Astrocyte (in vitro differentiated cells and primary cell): Measurements from ENCODE around the gene RIMS4. TPM values are rescaled to one million over a fixed set of nuclear protein-coding genes. Genes with fewer than 3 reads are reported as not detected.

ENCODE experiments used
- DNase-seq: peaks from one replicate; pipeline ENCODE4 v3.0.0-alpha.2; 2010; ENCODE audit warnings: low read depth
- FAIRE-seq: peaks from 2 replicates; lab custom pipeline; 2011; peaks lifted over from hg19 to GRCh38; lab: Jason Lieb, UNC
- H2AFZ ChIP-seq: 2 replicates; pipeline ENCODE4 v1.6.0; 2012; ENCODE audit warnings: low read depth, low read length, inconsistent platforms
- H3K27ac ChIP-seq: 2 replicates; pipeline ENCODE4 v1.5.1; 2011; ENCODE audit warnings: low read depth, low read length, inconsistent platforms
- H3K27me3 ChIP-seq: 2 replicates; pipeline ENCODE4 v1.6.0; 2011; ENCODE audit warnings: low read length, inconsistent platforms; ENCODE audit not compliant: insufficient read depth
- H3K36me3 ChIP-seq: 2 replicates; pipeline ENCODE4 v1.5.1; 2011; ENCODE audit warnings: low read length, inconsistent platforms; ENCODE audit not compliant: insufficient read depth
- H3K4me1 ChIP-seq: 2 replicates; pipeline ENCODE4 v1.5.1; 2011; ENCODE audit warnings: low read length, inconsistent platforms; ENCODE audit not compliant: insufficient read depth
- H3K4me2 ChIP-seq: 2 replicates; pipeline ENCODE4 v1.6.0; 2012; ENCODE audit warnings: low read length, inconsistent platforms
- H3K4me3 ChIP-seq: 2 replicates; pipeline ENCODE4 v1.5.1; 2011; ENCODE audit warnings: low read depth, mild to moderate bottlenecking, low read length, inconsistent platforms; ENCODE audit not compliant: insufficient read depth
- H3K79me2 ChIP-seq: 2 replicates; pipeline ENCODE4 v1.6.0; 2012; ENCODE audit warnings: mild to moderate bottlenecking, low read length, inconsistent platforms; ENCODE audit not compliant: insufficient read depth
- H3K9ac ChIP-seq: 2 replicates; pipeline ENCODE4 v1.6.0; 2012; ENCODE audit warnings: mild to moderate bottlenecking, low read length, inconsistent platforms
- H3K9me3 ChIP-seq: 2 replicates; pipeline ENCODE4 v1.5.1; 2012; ENCODE audit warnings: low read depth, mild to moderate bottlenecking, low read length, inconsistent platforms; ENCODE audit not compliant: insufficient read depth
- H4K20me1 ChIP-seq: 2 replicates; pipeline ENCODE4 v1.6.0; 2012; ENCODE audit warnings: low read length, inconsistent platforms; ENCODE audit not compliant: insufficient read depth
- H3K27ac Mint-ChIP-seq: one replicate; pipeline ENCODE4 v1.8.0; 2021; ENCODE audit warnings: mild to moderate bottlenecking, mixed read lengths; ENCODE audit not compliant: unreplicated experiment
- H3K27me3 Mint-ChIP-seq: one replicate; pipeline ENCODE4 v1.8.0; 2021; ENCODE audit warnings: low read depth, mixed read lengths; ENCODE audit not compliant: unreplicated experiment
- H3K36me3 Mint-ChIP-seq: one replicate; pipeline ENCODE4 v1.8.0; 2021; ENCODE audit warnings: low read depth, mixed read lengths; ENCODE audit not compliant: unreplicated experiment
- H3K4me1 Mint-ChIP-seq: one replicate; pipeline ENCODE4 v1.8.0; 2021; ENCODE audit warnings: low read depth, mixed read lengths; ENCODE audit not compliant: unreplicated experiment
- H3K4me3 Mint-ChIP-seq: one replicate; pipeline ENCODE4 v1.8.0; 2021; ENCODE audit warnings: mild to moderate bottlenecking, moderate library complexity, mixed read lengths; ENCODE audit not compliant: unreplicated experiment
- H3K9me3 Mint-ChIP-seq: one replicate; pipeline ENCODE4 v1.8.0; 2021; ENCODE audit warnings: mild to moderate bottlenecking, mixed read lengths; ENCODE audit not compliant: unreplicated experiment
- EZH2 ChIP-seq: IDR thresholded peaks from 2 replicates; pipeline ENCODE4 v1.6.1; 2012; ENCODE audit warnings: mild to moderate bottlenecking, low read length, inconsistent platforms; ENCODE audit not compliant: insufficient read depth
- total RNA-seq: library from RNA; stranded (reverse); gene quantifications from 2 replicates; pipeline ENCODE4 v1.2.1, GENCODE V29; 2021
- TF ChIP-seq, protein P1 (sequence below): IDR thresholded peaks from 2 replicates; pipeline ENCODE4 v1.5.1; 2011; ENCODE audit warnings: low read depth, mild to moderate bottlenecking, inconsistent platforms, low read length, moderate library complexity; ENCODE audit not compliant: insufficient read depth

The RIMS4 gene
- total RNA-seq, 1 donor from 2014 or later: 0.48 TPM

DNA sequence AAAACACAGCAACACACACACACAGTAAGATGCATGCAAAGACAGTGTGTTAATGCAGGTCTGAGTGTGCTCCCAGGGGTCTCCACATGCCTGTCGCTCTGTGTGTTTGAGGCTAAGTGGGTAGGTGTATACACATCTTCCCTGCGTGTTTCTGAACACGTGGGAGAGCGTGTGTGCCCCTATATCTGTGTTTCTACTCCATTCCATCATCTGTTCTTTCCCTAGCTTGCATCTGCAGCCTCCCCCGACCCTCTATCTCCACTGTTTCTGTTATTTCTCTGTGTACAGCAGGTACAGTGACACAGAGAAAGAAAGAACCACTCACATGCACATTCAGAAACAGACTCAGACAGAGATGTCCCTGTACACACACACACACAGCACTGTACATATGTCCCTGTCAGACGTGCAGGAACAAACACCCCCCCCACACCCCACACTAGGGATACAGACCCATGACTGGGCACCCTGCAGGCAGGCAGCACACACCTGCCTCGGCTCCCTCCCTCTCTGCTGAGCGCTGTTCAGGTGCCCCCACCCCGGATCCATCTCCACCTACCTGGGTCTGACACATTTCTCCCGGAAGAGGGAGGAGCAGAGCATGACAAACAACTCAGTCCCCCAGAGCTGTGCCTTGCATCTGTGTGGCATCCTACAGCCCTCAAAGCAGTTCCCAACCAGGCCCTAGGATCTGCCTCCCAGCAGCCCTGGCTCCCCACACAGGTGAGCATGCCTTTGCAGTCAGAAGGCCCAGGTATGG is 37.1 kb downstream of the RIMS4 start:
- no peak overlapping the region for H3K9ac ChIP-seq
- no peak overlapping the region for H2AFZ ChIP-seq
- H3K9me3 Mint-ChIP-seq: no peaks in the 10 kb centered on the region
- H3K4me2 ChIP-seq: no peak overlapping the region
- no peak overlapping the region for H3K4me3 ChIP-seq
- peaks cover 11% of the 10 kb centered on the region for H3K27me3 ChIP-seq
- TF ChIP-seq, protein P1, sequence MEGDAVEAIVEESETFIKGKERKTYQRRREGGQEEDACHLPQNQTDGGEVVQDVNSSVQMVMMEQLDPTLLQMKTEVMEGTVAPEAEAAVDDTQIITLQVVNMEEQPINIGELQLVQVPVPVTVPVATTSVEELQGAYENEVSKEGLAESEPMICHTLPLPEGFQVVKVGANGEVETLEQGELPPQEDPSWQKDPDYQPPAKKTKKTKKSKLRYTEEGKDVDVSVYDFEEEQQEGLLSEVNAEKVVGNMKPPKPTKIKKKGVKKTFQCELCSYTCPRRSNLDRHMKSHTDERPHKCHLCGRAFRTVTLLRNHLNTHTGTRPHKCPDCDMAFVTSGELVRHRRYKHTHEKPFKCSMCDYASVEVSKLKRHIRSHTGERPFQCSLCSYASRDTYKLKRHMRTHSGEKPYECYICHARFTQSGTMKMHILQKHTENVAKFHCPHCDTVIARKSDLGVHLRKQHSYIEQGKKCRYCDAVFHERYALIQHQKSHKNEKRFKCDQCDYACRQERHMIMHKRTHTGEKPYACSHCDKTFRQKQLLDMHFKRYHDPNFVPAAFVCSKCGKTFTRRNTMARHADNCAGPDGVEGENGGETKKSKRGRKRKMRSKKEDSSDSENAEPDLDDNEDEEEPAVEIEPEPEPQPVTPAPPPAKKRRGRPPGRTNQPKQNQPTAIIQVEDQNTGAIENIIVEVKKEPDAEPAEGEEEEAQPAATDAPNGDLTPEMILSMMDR: no peak
- TF ChIP-seq EZH2: no peak
- no peak overlapping the region for H3K27ac ChIP-seq
- H3K9me3 ChIP-seq: no peaks in the 10 kb centered on the region
- no peaks in the 10 kb centered on the region for H3K36me3 ChIP-seq
- FAIRE-seq: no peak
- H3K27me3 Mint-ChIP-seq: peaks cover 23% of the 10 kb centered on the region
- no peaks in the 10 kb centered on the region for H3K36me3 Mint-ChIP-seq
- H3K4me1 ChIP-seq: no peaks in the 10 kb centered on the region
- no peak overlapping the region for H3K27ac Mint-ChIP-seq
- peaks cover 3% of the 10 kb centered on the region for H3K4me1 Mint-ChIP-seq
- H4K20me1 ChIP-seq: no peaks in the 10 kb centered on the region
- no peaks in the 10 kb centered on the region for H3K79me2 ChIP-seq
- H3K4me3 Mint-ChIP-seq: no peak overlapping the region
- no peak for DNase-seq

GRCh38 chr20:44772636-44773035 is 37.7 kb downstream of the RIMS4 start:
- H4K20me1 ChIP-seq: no peaks in the 10 kb centered on the region
- H3K4me1 ChIP-seq: no peaks in the 10 kb centered on the region
- TF ChIP-seq, protein P1: no peak
- TF ChIP-seq EZH2: no peak
- Mint-ChIP-seq H3K27me3 (peaks cover 24% of the 10 kb centered on the region), H3K36me3 (no peaks in the 10 kb centered on the region), H3K9me3 (no peaks in the 10 kb centered on the region), H3K4me1 (peaks cover 3% of the 10 kb centered on the region), H3K27ac (no peak overlapping the region), H3K4me3 (no peak overlapping the region)
- DNase-seq (no peak), FAIRE-seq (no peak)
- no peaks in the 10 kb centered on the region for H3K9me3 ChIP-seq
- no peak overlapping the region for H3K27ac ChIP-seq
- H3K4me3 ChIP-seq: no peak overlapping the region
- no peak overlapping the region for H2AFZ ChIP-seq
- no peaks in the 10 kb centered on the region for H3K36me3 ChIP-seq
- no peaks in the 10 kb centered on the region for H3K79me2 ChIP-seq
- peaks cover 14% of the 10 kb centered on the region for H3K27me3 ChIP-seq
- no peak overlapping the region for H3K4me2 ChIP-seq
- H3K9ac ChIP-seq: no peak overlapping the region

GRCh38 chr20:44771172-44771535 is 39.2 kb downstream of the RIMS4 start:
- no peak overlapping the region for H3K27ac ChIP-seq
- H3K4me3 ChIP-seq: no peak overlapping the region
- H3K27me3 ChIP-seq: peaks cover 14% of the 10 kb centered on the region
- peaks cover 26% of the 10 kb centered on the region for H3K27me3 Mint-ChIP-seq
- H3K4me1 Mint-ChIP-seq: peaks cover 5% of the 10 kb centered on the region
- H3K36me3 ChIP-seq: no peaks in the 10 kb centered on the region
- no peaks in the 10 kb centered on the region for H3K79me2 ChIP-seq
- H3K4me2 ChIP-seq: no peak overlapping the region
- H3K9ac ChIP-seq: no peak overlapping the region
- DNase-seq (no peak), FAIRE-seq (no peak)
- no peak overlapping the region for H3K4me3 Mint-ChIP-seq
- no peaks in the 10 kb centered on the region for H4K20me1 ChIP-seq
- no peak overlapping the region for H3K27ac Mint-ChIP-seq
- no peaks in the 10 kb centered on the region for H3K9me3 Mint-ChIP-seq
- H3K36me3 Mint-ChIP-seq: no peaks in the 10 kb centered on the region
- no peak for TF ChIP-seq EZH2
- TF ChIP-seq, protein P1: no peak
- H3K9me3 ChIP-seq: no peaks in the 10 kb centered on the region
- H3K4me1 ChIP-seq: no peaks in the 10 kb centered on the region
- no peak overlapping the region for H2AFZ ChIP-seq
